Astrocyte of the spinal cord (primary cell): Measurements from ENCODE around the gene RYR1.
A peak's percentile ranks its signal among the peaks of the same experiment; 100 is the strongest.

Experiments used
- DNase-seq: peaks from one replicate; pipeline ENCODE4 v3.0.0; 2011; ENCODE audit warnings: low read depth, low spot score
- H3K4me3 ChIP-seq: 2 replicates; pipeline ENCODE4 v1.5.1; 2011; ENCODE audit warnings: low read depth, mild to moderate bottlenecking, low read length, moderate library complexity
- CTCF ChIP-seq: IDR thresholded peaks from 2 replicates; pipeline ENCODE4 v1.5.1; 2012; ENCODE audit warnings: low read depth, mild to moderate bottlenecking, low read length, inconsistent platforms
- in situ Hi-C: cut with HindIII; loops from 2 replicates; pipeline ENCODE4 v1.10.0; 2017; ENCODE audit warnings: low sequenced_read_pairs

RYR1 gene

GRCh38 chr19:38400361-38400760 lies 33.1 kb upstream of the RYR1 start:
- H3K4me3 ChIP-seq = no peak overlapping the region
- TF ChIP-seq CTCF = no peak
- in situ Hi-C loops = no loop called here
- DNase-seq = no peak

GRCh38 chr19:38401148-38401547 lies 32.3 kb upstream of the RYR1 start:
- peak; percentile 49 for DNase-seq
- no peak for TF ChIP-seq CTCF
- in situ Hi-C loops = no loop called here
- no peak overlapping the region for H3K4me3 ChIP-seq

- in situ Hi-C loops = no loop called here
- DNase-seq = no peak
- no peak for TF ChIP-seq CTCF
These were observed 30.9 kb upstream of the RYR1 start for GRCh38 chr19:38402623-38402966.

GRCh38 chr19:38402967-38403674 lies 30.4 kb upstream of the RYR1 start, which contains the start of gene FAM98C:
FAM98C (plus strand) TSS chr19:38403093; CDS start chr19:38403154, 61 bp downstream.
- in situ Hi-C loops = no loop called here
- peak; percentile 85 for TF ChIP-seq CTCF

More at GRCh38 chr19:38402623-38402966, 30.9 kb upstream of the RYR1 start:
- H3K4me3 ChIP-seq = peak overlapping the region; percentile 43

DNA sequence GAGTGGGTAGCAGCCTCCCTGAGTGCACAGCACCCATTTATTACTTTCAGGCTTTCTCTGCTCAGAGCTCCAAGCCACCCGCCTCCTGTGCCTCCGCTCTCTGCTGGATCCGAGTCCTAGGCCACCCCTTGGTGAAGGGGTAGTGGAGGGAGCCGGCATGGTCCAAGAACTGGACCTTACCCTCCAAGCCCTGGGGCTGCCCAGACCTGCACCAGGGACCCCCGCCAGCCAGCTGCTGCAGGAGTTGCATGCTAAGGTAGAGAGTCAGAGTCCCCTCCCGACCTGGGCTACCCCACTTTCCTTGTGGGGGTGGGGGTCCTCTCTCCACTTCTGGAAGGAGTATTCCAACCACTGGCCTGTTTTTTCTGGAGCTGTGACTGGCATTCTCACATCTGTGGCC lies 28.6 kb upstream of the RYR1 start:
- no peak overlapping the region for H3K4me3 ChIP-seq
- no peak for TF ChIP-seq CTCF
- DNase-seq = no peak
- in situ Hi-C loops = no loop called here

More at GRCh38 chr19:38402967-38403674, 30.4 kb upstream of the RYR1 start, which contains the start of gene FAM98C:
- peak within 1 kb of the TSS; percentile 78 for H3K4me3 ChIP-seq
- DNase-seq = peak; percentile 97

DNA sequence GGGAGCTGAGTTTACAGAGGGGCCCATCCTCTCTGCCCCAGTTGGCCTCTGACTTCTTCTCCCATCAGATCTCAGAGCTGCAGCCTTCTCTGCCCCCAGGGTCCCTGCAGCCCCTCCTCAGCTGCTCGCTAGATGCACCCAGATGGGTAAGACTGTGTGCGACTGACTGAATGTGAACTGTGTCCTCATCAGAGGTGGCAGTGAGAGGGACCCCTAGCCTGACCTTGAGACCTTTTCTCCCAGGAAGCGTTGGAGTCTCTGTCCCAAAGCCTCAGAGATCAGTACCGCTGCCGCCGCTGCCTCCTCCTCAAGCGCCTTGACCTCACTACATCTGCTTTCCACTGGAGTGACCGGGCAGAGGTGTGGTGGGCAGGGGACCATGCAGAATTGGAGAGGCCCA lies 28.2 kb upstream of the RYR1 start:
- no peak for TF ChIP-seq CTCF
- in situ Hi-C loops = no loop called here
- no peak for DNase-seq
- H3K4me3 ChIP-seq = no peak overlapping the region
